Type B pancreatic cell (in vitro differentiated cells): ENCODE measurements around the gene GRIFIN. TPM values are rescaled to one million over a fixed set of nuclear protein-coding genes. Genes with fewer than 3 reads are reported as not detected.

Source experiments
- DNase-seq: peaks from one replicate; pipeline ENCODE4 v3.0.0; 2021; ENCODE audit warnings: mixed read lengths; ENCODE audit not compliant: unreplicated experiment; ENCODE audit errors: extremely low spot score
- H3K27ac Mint-ChIP-seq: 2 replicates; pipeline ENCODE4 v1.8.0; 2021; ENCODE audit warnings: mild to moderate bottlenecking, mixed read lengths
- H3K27me3 Mint-ChIP-seq: 2 replicates; pipeline ENCODE4 v1.8.0; 2021; ENCODE audit warnings: mixed read lengths
- H3K36me3 Mint-ChIP-seq: 2 replicates; pipeline ENCODE4 v1.8.0; 2021; ENCODE audit warnings: mixed read lengths
- H3K4me1 Mint-ChIP-seq: one replicate; pipeline ENCODE4 v1.8.0; 2021; ENCODE audit warnings: mixed read lengths; ENCODE audit not compliant: unreplicated experiment
- H3K4me3 Mint-ChIP-seq: 2 replicates; pipeline ENCODE4 v1.8.0; 2021; ENCODE audit warnings: mild to moderate bottlenecking, mixed read lengths
- H3K9me3 Mint-ChIP-seq: 2 replicates; pipeline ENCODE4 v1.8.0; 2021; ENCODE audit warnings: mixed read lengths
- total RNA-seq: library from RNA; stranded (reverse); gene quantifications from 2 replicates; pipeline ENCODE4 v1.2.1, GENCODE V29; 2021; ENCODE audit warnings: low replicate concordance
- TF ChIP-seq, protein P1 (sequence below): fragments of 200-600 bp; sonication (generic); conservative IDR thresholded peaks from 2 replicates; pipeline ENCODE4 v1.5.0; 2021; ENCODE audit warnings: antibody characterized with exemption, mild to moderate bottlenecking

GRIFIN gene
- total RNA-seq, 1 donor from 2014 or later = not detected

DNA sequence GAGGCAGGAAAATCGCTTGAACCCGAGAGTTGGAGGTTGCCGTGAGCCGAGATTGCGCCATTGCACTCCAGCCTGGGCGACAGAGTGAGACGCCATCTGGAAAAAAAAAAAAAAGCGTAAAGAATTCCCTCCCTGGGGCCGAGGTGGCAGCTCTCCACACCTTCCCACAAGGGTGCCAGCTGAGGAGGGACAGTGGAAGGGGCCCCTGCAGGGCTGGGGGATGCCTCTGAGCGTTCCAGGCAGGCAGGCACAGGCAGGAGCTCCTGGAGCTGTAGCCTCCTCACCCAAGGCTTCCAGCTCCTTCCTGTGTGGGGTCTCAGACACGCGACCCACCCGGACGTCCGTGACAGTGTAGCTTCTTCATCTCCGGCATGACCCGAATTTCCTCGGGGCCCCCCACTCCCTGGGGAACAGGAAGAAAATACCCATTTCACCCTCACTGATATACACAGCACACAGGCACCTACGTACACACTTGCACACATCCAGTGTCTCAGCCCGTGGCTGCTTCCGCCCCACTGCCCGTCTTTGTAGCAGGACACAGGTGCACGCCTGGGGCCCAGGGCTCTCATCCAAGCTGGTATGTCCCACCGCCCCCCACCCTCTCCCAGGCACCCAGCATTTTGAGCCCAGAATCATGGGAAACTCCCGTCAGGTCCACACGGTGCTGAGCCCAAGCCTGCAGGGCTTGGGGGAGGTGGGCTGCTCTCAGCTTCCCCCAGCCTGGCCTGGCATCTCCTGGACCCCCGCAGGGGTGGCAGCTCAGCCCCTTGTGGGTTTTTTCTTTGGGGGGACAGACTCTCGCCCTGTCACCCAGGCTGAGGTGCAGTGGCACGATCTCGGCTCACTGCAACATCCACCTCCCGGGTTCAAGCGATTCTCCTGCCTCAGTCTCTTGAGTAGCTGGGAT is 25.7 kb downstream of the GRIFIN start:
- TF ChIP-seq, protein P1, sequence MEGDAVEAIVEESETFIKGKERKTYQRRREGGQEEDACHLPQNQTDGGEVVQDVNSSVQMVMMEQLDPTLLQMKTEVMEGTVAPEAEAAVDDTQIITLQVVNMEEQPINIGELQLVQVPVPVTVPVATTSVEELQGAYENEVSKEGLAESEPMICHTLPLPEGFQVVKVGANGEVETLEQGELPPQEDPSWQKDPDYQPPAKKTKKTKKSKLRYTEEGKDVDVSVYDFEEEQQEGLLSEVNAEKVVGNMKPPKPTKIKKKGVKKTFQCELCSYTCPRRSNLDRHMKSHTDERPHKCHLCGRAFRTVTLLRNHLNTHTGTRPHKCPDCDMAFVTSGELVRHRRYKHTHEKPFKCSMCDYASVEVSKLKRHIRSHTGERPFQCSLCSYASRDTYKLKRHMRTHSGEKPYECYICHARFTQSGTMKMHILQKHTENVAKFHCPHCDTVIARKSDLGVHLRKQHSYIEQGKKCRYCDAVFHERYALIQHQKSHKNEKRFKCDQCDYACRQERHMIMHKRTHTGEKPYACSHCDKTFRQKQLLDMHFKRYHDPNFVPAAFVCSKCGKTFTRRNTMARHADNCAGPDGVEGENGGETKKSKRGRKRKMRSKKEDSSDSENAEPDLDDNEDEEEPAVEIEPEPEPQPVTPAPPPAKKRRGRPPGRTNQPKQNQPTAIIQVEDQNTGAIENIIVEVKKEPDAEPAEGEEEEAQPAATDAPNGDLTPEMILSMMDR = no peak
- Mint-ChIP-seq H3K9me3 (no peaks in the 10 kb centered on the region), H3K27me3 (no peaks in the 10 kb centered on the region), H3K36me3 (no peaks in the 10 kb centered on the region), H3K4me1 (no peaks in the 10 kb centered on the region), H3K4me3 (no peak overlapping the region), H3K27ac (no peak overlapping the region)
- no peak for DNase-seq

DNA sequence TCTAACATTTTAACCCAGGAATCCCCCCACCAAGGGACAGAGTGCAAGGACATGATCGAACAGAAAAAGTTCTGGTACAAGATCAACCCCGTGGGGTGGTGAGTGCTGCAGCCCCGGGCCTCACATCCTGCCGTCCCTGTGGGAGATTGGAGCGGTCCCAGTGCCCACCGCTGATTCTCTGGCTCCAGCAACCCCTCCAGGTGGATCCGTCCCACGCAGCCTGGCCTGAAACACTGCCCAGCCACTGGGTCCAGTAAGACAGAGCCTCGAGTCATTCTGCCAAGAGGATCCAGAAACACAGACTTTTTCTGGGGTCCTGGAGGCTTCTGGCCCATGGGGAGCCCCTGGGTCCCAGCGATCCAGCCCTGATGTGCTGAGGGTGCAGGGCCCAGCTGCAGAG is 29.5 kb downstream of the GRIFIN start:
- Mint-ChIP-seq H3K4me1 (no peaks in the 10 kb centered on the region), H3K4me3 (no peak overlapping the region), H3K27ac (no peak overlapping the region), H3K36me3 (no peaks in the 10 kb centered on the region), H3K9me3 (no peaks in the 10 kb centered on the region), H3K27me3 (no peaks in the 10 kb centered on the region)
- no peak for DNase-seq
- TF ChIP-seq, protein P1 = no peak

DNA sequence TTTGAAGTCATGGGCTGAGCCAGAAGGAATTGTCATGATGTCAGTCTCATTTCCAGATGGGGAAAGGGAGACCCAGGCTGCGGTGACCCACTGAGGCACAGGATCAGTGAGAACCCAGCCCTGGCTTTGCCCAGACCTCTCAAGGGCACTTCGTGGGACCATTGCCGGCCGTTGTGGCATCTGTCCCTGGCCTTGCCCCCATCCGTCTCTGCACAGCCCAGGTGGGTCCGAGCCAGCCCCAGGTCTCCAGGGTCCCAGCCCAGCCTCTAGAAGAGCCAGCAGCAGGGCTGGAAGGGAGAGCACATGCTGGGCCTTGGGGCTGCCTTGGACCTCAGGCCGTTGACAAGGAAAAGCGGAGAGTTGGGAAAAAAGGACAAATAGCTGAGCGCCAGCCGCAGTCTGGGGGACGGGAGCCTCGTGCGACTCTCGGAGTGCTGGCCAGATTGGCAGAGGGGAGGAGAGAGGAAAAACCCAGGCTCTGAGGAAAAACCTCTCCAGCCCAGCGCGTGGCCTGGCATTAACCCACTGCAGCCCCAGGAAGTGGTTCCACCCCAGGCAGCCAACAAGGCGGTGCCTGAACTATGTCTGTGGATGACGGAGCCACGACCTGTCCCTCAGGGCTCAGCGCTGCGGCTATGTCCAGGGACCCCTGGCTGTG is 30.2 kb downstream of the GRIFIN start:
- Mint-ChIP-seq H3K9me3 (no peaks in the 10 kb centered on the region), H3K4me3 (no peak overlapping the region), H3K27me3 (no peaks in the 10 kb centered on the region), H3K36me3 (peaks cover under 1% of the 10 kb centered on the region), H3K4me1 (peaks cover under 1% of the 10 kb centered on the region), H3K27ac (no peak overlapping the region)
- TF ChIP-seq, protein P1 = no peak
- no peak for DNase-seq

DNA sequence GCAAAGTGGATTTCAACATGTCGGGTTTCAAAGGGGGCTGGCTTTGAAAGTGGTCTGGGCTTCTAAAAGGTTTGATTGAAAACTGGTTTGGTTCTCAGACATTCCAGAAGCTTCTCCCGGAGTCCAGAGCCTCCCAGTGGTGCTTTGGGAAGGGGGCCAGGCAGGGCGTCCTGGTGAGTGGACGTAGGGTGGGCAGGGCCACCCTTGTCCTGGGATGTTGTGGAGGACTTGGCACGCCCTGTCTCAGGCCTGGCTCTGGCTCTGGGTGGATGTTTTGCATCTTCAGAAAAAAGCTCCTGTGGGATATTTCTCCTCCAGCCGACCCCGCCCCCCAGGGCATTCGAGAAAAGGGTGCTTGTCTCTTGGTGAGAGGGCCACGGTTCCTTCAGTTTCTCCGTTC is 31.2 kb downstream of the GRIFIN start:
- Mint-ChIP-seq H3K4me1 (peaks cover 9% of the 10 kb centered on the region), H3K27me3 (no peaks in the 10 kb centered on the region), H3K4me3 (no peak overlapping the region), H3K36me3 (peaks cover 5% of the 10 kb centered on the region), H3K9me3 (no peaks in the 10 kb centered on the region), H3K27ac (no peak overlapping the region)
- TF ChIP-seq, protein P1 = no peak
- DNase-seq = no peak

DNA sequence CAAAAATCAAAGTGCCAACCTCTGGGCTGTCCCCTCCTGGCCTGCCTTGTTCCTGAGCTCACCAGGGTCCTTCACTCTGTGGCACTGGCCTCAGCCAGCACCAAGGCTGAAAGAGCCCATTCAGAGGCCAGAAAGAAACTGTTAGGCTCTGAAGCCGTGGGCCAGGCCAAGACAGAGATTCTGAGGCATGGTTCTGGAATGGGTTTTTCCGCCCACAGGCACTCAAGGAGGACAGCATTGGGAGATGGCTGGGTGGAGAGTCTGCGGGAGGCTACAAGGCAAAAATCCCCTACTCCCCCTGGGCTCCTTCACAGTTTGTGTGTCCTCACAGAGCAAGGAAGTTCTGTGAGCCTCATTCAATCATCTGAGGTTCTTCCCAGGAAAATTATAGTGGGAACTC is 31.7 kb downstream of the GRIFIN start:
- H3K27me3 Mint-ChIP-seq = no peaks in the 10 kb centered on the region
- no peak overlapping the region for H3K4me3 Mint-ChIP-seq
- no peak overlapping the region for H3K27ac Mint-ChIP-seq
- H3K36me3 Mint-ChIP-seq = peaks cover 5% of the 10 kb centered on the region
- H3K9me3 Mint-ChIP-seq = no peaks in the 10 kb centered on the region
- no peak for DNase-seq
- peaks cover 11% of the 10 kb centered on the region for H3K4me1 Mint-ChIP-seq
- TF ChIP-seq, protein P1 = no peak
